Small intestine (tissue), 7 donors: ENCODE data around the gene DNAH2. TPM values are rescaled to one million over a fixed set of nuclear protein-coding genes. Genes with fewer than 3 reads are reported as not detected.

Source experiments
- DNase-seq, 2 donors: peaks; one replicate each; pipeline versions ENCODE4 v3.0.0 to v3.0.0-alpha.2; 2013
- FAIRE-seq: peaks from 2 replicates; lab custom pipeline; 2012; peaks lifted over from hg19 to GRCh38; lab: Jason Lieb, UNC
- H3K27ac ChIP-seq, 3 donors: one replicate each; pipeline ENCODE4 v1.5.1; 2013; ENCODE audit warnings: low read length in 2 of 3, mild to moderate bottlenecking in 2 of 3, control low read depth in 1 of 3, inconsistent platforms in 1 of 3, low read depth in 1 of 3, moderate library complexity in 1 of 3
- H3K27me3 ChIP-seq, 3 donors: one replicate each; pipeline ENCODE4 v1.6.1; 2013; ENCODE audit warnings: low read length in 3 of 3, inconsistent platforms in 1 of 3; ENCODE audit not compliant: control insufficient read depth in 3 of 3, insufficient read depth in 3 of 3
- H3K36me3 ChIP-seq, 3 donors: one replicate each; pipeline ENCODE4 v1.6.1; 2013; ENCODE audit warnings: low read length in 3 of 3, inconsistent platforms in 1 of 3, low read depth in 1 of 3, mild to moderate bottlenecking in 1 of 3, moderate library complexity in 1 of 3; ENCODE audit not compliant: control insufficient read depth in 3 of 3, insufficient read depth in 2 of 3
- H3K4me1 ChIP-seq, 3 donors: one replicate each; pipeline ENCODE4 v1.6.1; 2013; ENCODE audit warnings: low read length in 2 of 3, inconsistent platforms in 1 of 3, low read depth in 1 of 3, mild to moderate bottlenecking in 1 of 3, moderate library complexity in 1 of 3; ENCODE audit not compliant: control insufficient read depth in 3 of 3, insufficient read depth in 2 of 3
- H3K4me3 ChIP-seq, 3 donors: one replicate each; pipeline ENCODE4 v1.5.1; 2013; ENCODE audit warnings: low read length in 3 of 3, control low read depth in 1 of 3, inconsistent platforms in 1 of 3, low read depth in 1 of 3, mild to moderate bottlenecking in 1 of 3, moderate library complexity in 1 of 3
- H3K9me3 ChIP-seq, 2 donors: one replicate each; pipeline ENCODE4 v1.6.1; 2013; ENCODE audit warnings: low read depth in 1 of 2, low read length in 1 of 2; ENCODE audit not compliant: control insufficient read depth in 2 of 2, insufficient read depth in 1 of 2
- WGBS, 3 donors: extraction: QIAGEN DNeasy Blood & Tissue Kit; methylation state at CpG; one replicate each; pipeline ENCODE4 v1.1.7; 2013; 5-methylcytosine and 5-hydroxymethylcytosine counted together
- polyA plus RNA-seq, 4 donors: library from polyadenylated mRNA; stranded (reverse) in 3 of 4; unstranded in 1 of 4; fragments of 200-250 nt in 3 of 4; fragments of 120-200 nt in 1 of 4; gene quantifications; one replicate each; pipeline versions ENCODE4 v1.2.1 to v1.2.3, GENCODE V29; 2013
- donor health status: healthy with polysubstance abuse.
- donor health status: control.
- donor health status: control.
- donor health status: Bipolar disorder and iron deficiency.
- donor health status: healthy.

The DNAH2 gene
- polyA plus RNA-seq, 4 donors = 0.04 to 0.09 TPM; not detected in 2

GRCh38 chr17:7727886-7728285 lies 10.3 kb downstream of the DNAH2 start:
- Histone ChIP-seq H3K27ac (no peak overlapping the region), H3K27me3 (peaks cover 0 to 4% (median 0%) of the 10 kb centered on the region in 3 donors), H3K4me3 (no peak overlapping the region), H3K36me3 (no peaks in the 10 kb centered on the region), H3K4me1 (no peaks in the 10 kb centered on the region), H3K9me3 (no peaks in the 10 kb centered on the region)
- FAIRE-seq = no peak
- WGBS, 3 donors = 56 to 64% (median 61%) methylated on average over 3 of the region's 3 CpGs
- no peak for DNase-seq

GRCh38 chr17:7729816-7730215 lies 12.3 kb downstream of the DNAH2 start:
- Histone ChIP-seq H3K9me3 (no peaks in the 10 kb centered on the region), H3K27me3 (peaks cover 0 to 6% (median 0%) of the 10 kb centered on the region in 3 donors), H3K36me3 (no peaks in the 10 kb centered on the region), H3K4me1 (no peaks in the 10 kb centered on the region), H3K4me3 (no peak overlapping the region), H3K27ac (no peak overlapping the region)
- FAIRE-seq (no peak), DNase-seq (no peak)
- 52 to 65% (median 63%) methylated on average over 1 of the region's 1 CpG for WGBS, 3 donors

GRCh38 chr17:7732981-7733539 lies 15.5 kb downstream of the DNAH2 start:
- WGBS, 3 donors = 84 to 86% (median 85%) methylated on average over 14 of the region's 14 CpGs
- Histone ChIP-seq H3K27me3 (peaks cover 0 to 16% (median 0%) of the 10 kb centered on the region in 3 donors), H3K4me1 (no peaks in the 10 kb centered on the region), H3K27ac (no peak overlapping the region), H3K9me3 (no peaks in the 10 kb centered on the region), H3K4me3 (no peak overlapping the region), H3K36me3 (no peaks in the 10 kb centered on the region)
- FAIRE-seq = no peak
- DNase-seq = no peak

GRCh38 chr17:7737601-7738000 lies 20.1 kb downstream of the DNAH2 start:
- Histone ChIP-seq H3K36me3 (no peaks in the 10 kb centered on the region), H3K27me3 (peaks cover 0 to 22% (median 3%) of the 10 kb centered on the region in 3 donors), H3K4me1 (no peaks in the 10 kb centered on the region), H3K9me3 (no peaks in the 10 kb centered on the region), H3K27ac (no peak overlapping the region), H3K4me3 (no peak overlapping the region)
- DNase-seq = no peak
- WGBS, 3 donors = 74 to 87% (median 86%) methylated on average over 5 of the region's 5 CpGs
- no peak for FAIRE-seq

- no peak overlapping the region for H3K4me3 ChIP-seq
- DNase-seq = no peak
- WGBS, 3 donors = 40 to 68% (median 51%) methylated on average over 14 of the region's 14 CpGs
- no peaks in the 10 kb centered on the region for H3K36me3 ChIP-seq
- no peak for FAIRE-seq
- no peak overlapping the region for H3K27ac ChIP-seq
- no peaks in the 10 kb centered on the region for H3K4me1 ChIP-seq
- no peaks in the 10 kb centered on the region for H3K9me3 ChIP-seq
- peaks cover 0 to 20% (median 3%) of the 10 kb centered on the region in 3 donors for H3K27me3 ChIP-seq
These were observed 22.2 kb downstream of the DNAH2 start for GRCh38 chr17:7739746-7740145.

GRCh38 chr17:7740481-7741001 lies 23.0 kb downstream of the DNAH2 start:
- H3K27ac ChIP-seq = no peak overlapping the region
- H3K4me3 ChIP-seq = no peak overlapping the region
- DNase-seq = no peak
- no peak for FAIRE-seq
- H3K27me3 ChIP-seq = peaks cover 0 to 20% (median 3%) of the 10 kb centered on the region in 3 donors
- WGBS, 3 donors = 71 to 76% (median 75%) methylated on average over 33 to 42 of the region's 42 CpGs
- no peaks in the 10 kb centered on the region for H3K36me3 ChIP-seq
- H3K4me1 ChIP-seq = no peaks in the 10 kb centered on the region
- H3K9me3 ChIP-seq = no peaks in the 10 kb centered on the region

- DNase-seq (no peak), FAIRE-seq (no peak)
- 74 to 82% (median 82%) methylated on average over 10 of the region's 10 CpGs for WGBS, 3 donors
- H3K27me3 ChIP-seq = peaks cover 0 to 13% (median 3%) of the 10 kb centered on the region in 3 donors
- no peaks in the 10 kb centered on the region for H3K4me1 ChIP-seq
- no peaks in the 10 kb centered on the region for H3K36me3 ChIP-seq
- no peaks in the 10 kb centered on the region for H3K9me3 ChIP-seq
- no peak overlapping the region for H3K4me3 ChIP-seq
- no peak overlapping the region for H3K27ac ChIP-seq
These were observed 25.2 kb downstream of the DNAH2 start for GRCh38 chr17:7742729-7743128.

GRCh38 chr17:7744416-7744815 lies 26.9 kb downstream of the DNAH2 start:
- Histone ChIP-seq H3K4me3 (no peak overlapping the region), H3K4me1 (no peaks in the 10 kb centered on the region), H3K36me3 (no peaks in the 10 kb centered on the region), H3K27me3 (peaks cover 0 to 7% (median 3%) of the 10 kb centered on the region in 3 donors), H3K27ac (no peak overlapping the region), H3K9me3 (no peaks in the 10 kb centered on the region)
- 54 to 61% (median 58%) methylated on average over 8 of the region's 8 CpGs for WGBS, 3 donors
- DNase-seq (no peak), FAIRE-seq (no peak)
